ENCODE results near the gene BPIFB2.
"Not testable (repeated sequence)": the region's sequence is repeated elsewhere in the genome, so short reads cannot be mapped to it uniquely, and the experiment has no call there.

- not testable (repeated sequence) for TF ChIP-seq CTCF, POLR2A (IDR thresholded peaks at IDR 0.05)
Measured at GRCh38 chr20:32975121-32975520, 32.4 kb upstream of the BPIFB2 start.
